Glomerular visceral epithelial cell (primary cell): ENCODE data around the gene PCSK5.
"Not testable (repeated sequence)": the region's sequence is repeated elsewhere in the genome, so short reads cannot be mapped to it uniquely, and the experiment has no call there.

Experiments used
- DNase-seq: peaks from one replicate; pipeline ENCODE4 v3.0.0-alpha.2; 2016; ENCODE audit errors: extremely low spot score

The PCSK5 gene

GRCh38 chr9:75962662-75963036, 72.2 kb downstream of the PCSK5 start:
- DNase-seq, result no peak

GRCh38 chr9:75963321-75963720, 72.8 kb downstream of the PCSK5 start:
- DNase-seq, result not testable (repeated sequence)

DNA sequence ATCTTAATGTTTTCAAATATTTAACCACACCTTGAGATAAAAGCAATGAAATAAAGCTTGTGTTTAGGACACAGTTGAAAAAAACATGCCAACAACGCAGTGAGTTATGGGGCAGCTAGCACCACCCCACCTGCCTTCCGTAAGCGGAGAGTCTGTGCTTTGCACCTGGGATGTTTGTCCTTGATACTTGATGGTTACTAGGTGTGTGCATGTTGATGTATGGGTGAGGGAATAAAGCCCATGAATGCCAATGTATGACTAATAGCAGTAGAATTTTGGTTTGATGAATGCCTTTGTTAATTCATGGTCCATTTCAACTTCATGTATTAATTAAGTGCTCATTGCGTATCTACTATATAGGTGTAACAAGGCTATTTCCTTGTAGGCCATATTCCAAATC, 74.0 kb downstream of the PCSK5 start:
- DNase-seq, result no peak

GRCh38 chr9:75965231-75965630, 74.8 kb downstream of the PCSK5 start:
- DNase-seq, result no peak

GRCh38 chr9:75967556-75967955, 77.1 kb downstream of the PCSK5 start:
- DNase-seq, result no peak

DNA sequence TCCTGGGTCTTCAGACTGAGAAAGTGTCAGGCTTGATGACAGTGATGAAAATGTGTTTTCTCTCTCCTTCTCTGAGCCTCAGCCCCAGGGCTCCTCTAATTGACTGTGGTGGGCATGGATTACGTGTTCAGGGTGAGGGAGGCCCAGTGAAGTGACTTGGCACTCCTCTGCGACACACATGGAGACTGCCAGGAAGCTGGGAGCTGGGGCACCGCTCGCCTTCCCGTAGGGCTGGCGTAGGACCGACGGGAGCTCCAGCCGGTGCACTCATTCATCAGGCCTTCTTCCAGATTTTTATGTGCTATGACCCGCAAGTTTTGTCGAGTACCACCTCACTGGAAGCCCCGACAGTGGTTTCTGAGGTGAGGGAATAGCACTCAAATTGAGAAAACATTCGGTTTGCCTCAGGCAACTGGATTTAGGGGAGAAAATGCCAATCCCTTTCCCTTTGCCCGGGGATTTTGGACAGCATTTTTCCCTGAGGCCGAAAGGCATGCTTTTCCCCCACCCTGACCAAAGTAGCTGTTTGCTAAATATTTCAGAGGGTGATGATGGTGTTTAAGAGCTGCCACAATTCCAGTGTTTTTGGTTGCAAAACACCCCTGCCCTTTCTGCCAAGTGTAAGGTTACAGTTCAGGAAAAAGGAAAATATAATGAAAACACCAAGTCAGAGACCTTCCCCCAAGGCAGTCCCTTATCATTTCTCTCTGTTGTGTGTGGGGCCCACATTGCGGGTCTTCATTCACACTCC, 83.7 kb downstream of the PCSK5 start:
- no peak for DNase-seq

- no peak for DNase-seq
These were observed 84.6 kb downstream of the PCSK5 start for GRCh38 chr9:75975071-75975470.

DNA sequence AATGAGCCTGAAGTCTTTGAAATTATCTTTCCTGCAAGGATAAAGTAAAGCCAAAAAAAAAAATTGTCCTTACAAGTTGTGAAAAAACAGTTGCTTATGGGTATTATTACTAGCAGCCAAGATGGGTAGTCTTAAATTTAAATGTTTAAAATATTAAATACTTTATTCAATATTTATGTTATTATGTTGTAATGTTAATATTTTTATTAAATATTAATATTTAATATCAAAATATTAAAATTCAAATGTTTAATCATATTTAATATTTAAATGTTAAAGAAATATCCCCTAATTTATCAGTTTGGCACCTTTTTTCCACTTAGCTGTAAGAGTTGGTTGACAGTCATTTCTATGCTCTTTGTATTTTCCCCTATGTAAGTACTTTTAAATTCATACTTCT, 86.1 kb downstream of the PCSK5 start:
- DNase-seq, result no peak

- no peak for DNase-seq
These were observed 88.9 kb downstream of the PCSK5 start for GRCh38 chr9:75979362-75979761.

DNA sequence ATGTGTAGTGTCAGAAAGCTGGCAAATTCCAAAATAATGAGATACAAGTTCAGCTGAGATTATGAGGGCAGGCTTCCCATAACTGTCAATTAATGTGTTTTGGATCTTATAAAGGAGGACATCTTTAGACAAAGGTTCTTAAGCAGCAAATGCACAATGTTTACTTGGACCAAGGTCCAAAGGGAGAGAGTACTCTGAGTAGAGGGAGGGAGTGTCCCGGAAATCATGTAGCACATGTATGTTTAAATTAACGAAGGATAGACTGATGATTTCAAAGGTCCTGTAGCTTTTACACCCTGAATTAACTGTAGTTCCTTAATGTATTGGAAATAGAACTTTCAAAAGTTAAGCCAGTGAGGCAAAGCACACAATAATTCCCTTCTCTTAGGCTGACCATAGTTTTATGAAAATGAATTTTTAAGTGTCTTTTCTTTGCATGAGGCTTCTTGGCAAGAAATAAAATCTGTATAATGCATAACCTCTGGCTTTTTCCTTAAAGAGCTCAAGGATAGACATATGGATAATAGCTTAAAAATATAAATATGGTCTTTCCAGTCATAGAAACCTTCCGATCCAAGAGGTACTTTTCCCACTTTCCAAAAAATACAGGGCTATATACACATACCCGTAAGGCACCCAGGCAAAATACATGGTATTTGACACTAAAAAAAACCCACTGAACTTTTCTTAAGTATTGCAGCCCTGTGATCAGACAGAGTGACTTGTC, 93.0 kb downstream of the PCSK5 start:
- DNase-seq, result no peak

DNA sequence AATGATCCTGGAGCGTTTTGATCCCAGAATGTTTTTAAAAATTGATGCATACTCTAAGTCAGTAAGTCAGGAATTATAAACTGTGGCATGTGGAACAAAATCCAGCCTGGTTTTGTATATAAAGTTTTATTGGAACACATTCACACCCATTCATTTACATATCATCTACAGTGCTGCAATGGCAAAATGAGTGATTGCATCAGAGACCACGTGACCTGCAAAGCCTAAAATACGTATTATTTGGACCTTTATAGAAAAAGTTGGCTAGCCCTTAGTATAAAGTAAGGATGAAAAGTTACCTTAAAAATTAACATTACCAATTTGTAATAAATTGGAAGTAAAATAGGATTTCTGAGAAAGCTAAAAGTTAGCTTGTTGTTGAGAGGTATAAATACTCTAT, 95.0 kb downstream of the PCSK5 start:
- no peak for DNase-seq

GRCh38 chr9:75988663-75989062, 98.2 kb downstream of the PCSK5 start:
- no peak for DNase-seq

GRCh38 chr9:75990156-75990555, 99.7 kb downstream of the PCSK5 start:
- DNase-seq, result no peak

DNA sequence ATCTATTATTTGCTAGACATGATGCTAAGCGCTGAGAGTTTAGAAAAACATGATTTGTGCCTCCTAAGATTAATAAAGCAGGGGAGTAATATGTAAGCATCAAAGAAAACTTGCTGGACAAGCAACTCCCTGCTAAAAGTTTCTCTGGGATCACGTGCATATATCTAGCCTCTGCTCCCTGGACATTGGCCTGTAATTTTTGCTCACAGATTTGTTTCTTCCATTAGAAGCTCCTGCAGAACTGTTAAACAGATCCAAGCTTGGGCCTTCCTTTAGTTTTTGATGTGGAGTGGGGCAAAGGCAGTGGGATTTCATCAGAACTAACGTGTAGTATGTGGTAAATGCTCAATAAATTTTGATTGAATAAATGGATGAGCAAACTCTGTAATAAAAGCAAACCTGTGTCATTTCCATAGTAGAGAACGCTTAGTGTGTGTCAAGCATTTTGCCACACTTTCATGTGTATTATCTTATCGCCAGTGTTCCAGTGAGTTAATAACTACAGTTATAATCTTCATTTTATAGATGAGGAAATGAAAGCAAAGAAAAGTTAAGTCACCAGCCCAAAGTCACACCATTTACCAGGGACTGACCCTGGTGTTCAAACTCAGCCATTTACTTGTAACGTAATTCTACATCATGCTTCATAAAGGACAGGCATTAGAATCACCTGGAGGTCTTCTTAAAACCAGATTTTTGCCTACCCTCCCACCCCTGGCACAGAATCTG, 100.3 kb downstream of the PCSK5 start:
- no peak for DNase-seq

DNA sequence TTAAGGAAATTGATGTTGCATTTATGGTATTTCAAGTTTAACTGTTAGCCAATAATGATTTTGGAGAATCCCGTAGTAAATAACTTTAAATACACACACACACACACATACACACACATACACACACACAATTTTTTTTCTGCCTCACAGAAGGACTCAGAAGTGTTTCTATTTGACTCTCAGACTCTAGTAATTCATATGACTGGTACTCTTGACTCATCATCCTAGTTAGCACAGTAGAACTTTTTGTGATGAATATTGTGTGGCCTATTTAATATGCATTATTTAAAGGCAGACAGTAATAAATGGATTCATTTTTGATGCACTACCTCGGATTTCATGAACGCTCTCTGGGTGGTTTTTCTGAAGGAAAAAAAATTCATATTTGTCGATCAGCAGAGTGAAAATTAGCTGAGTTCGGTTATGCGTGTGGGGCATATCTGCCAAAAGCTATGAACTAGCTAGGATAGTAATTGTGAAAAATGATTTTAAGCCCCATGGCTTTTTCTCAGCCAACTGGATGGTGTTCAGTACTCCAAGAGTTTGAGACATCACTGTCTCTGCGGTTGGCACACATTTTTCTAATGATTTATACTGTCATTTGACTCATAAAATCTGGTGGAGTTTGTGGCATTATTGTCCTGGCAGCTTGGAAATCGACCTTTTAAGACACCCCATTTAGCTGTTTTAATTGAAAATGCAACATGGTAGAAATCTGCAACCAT, 102.2 kb downstream of the PCSK5 start:
- DNase-seq, result no peak

DNA sequence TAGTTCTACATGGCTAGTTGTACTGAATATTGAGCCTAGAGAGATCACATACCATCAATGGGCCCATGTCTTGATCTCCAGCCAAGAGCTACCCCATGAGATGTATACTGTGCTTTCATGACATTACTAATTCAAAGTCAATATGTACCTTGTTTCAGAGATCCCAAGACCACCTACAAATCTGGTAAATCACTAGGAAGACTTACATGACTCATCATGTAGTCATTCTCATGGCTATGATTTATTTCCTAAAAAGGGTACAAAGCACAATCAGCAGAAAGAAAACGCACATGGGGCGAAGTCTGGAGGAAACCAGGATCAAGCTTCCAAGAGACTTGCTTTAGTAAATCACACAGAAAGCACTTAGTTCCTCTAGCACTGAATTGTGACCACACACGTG, 103.0 kb downstream of the PCSK5 start:
- DNase-seq, result peak; percentile 3

GRCh38 chr9:75995066-75995465, 104.6 kb downstream of the PCSK5 start:
- no peak for DNase-seq

DNA sequence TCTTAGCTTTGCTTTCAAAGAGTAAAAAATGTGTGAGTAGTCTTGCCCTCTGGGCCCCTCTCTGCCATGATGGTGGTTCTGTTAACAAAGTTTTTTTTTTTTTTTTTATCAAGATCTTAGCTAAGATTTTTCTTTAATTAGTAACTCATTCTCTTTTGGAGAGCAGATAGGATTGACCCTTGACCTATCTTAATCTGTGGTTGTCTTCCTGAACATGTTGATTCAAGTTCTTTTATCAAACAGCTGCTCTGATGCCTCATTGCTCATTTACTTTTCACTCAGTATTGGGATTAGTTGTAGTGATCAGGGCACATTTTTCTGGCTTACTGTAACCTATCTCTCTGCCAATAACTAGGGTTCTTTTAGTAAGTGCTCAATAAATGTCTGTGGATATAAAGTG, 106.3 kb downstream of the PCSK5 start:
- no peak for DNase-seq

GRCh38 chr9:75997206-75997605, 106.7 kb downstream of the PCSK5 start:
- DNase-seq, result no peak

DNA sequence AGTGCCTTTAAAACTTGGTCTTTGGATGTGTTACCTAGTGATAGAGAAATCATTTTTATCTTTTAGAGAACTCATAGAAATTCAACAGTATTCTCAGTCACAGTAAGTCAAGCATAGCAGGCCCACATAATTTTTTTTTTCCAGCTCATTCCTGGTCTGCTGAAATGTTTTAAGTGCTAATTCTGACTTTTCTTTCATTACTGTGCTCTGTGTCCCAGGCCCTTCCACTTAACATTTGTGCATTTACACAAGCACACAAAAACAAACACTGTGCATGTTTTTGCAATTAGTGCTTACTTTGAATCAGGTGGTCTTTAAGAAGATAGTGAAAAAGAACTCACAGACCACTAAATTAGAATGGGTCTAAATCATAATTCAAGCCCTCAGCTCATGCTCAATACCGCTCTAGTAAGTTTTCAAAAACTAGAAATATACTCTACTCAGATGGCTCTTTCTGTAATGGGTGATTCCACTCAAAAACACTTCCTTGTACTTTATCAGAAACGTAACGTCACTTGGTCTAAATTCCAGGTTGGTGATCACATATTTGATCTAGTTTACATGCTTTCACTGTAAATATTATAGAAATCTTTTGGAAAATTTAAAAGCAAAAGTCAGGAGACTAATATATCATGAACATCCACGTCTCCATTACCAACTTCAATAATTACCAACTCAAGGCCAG, 107.8 kb downstream of the PCSK5 start:
- no peak for DNase-seq

DNA sequence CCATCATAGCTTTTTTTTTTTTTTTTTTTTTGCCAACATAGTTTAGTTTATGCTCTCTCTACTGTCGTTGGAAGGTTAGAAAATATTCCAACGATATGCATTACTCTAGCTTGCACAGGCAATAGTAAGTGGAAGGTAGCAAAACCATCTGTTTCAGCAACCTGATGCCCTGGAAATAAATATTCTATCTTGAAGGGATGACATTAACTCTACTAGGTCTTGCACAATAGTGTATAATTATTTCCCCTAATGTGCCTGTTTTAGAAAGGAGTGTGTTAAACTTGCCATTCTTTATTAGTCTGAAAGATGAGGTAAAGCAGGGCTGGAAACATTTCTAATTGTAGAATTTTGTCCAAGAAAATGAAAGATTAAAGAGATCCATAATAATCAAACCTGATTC, 111.0 kb downstream of the PCSK5 start:
- no peak for DNase-seq

- DNase-seq, result no peak
These were observed 112.6 kb downstream of the PCSK5 start for GRCh38 chr9:76003041-76003440.
